ENCODE results near the gene ZNF536.

DNA sequence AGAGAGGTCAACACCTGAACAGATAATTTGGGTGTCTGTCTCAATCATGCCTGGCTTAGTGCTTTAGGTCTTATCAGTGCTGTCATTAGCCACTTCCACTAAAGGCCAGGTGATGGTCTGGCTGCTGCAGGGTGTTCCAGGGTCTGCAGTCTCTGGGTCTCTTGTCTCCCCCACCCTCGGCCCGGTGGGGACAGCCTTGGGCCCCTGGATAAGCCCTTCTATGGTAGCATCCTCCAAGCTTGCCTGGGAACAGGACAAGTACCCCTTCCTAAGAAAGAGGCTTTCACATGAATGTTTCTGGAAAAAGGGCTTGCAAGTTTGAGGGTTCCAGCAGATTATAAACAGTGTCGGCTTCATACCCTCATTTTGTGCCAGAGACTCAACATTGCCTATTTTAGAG, 29.3 kb upstream of the ZNF536 start:
- TF ChIP-seq, protein P1, sequence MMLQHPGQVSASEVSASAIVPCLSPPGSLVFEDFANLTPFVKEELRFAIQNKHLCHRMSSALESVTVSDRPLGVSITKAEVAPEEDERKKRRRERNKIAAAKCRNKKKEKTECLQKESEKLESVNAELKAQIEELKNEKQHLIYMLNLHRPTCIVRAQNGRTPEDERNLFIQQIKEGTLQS (IDR thresholded peaks at IDR 0.05; ENCODE audit: borderline replicate concordance, extremely low read depth, low read depth, low read length), result no peak
- TF ChIP-seq, protein P2, sequence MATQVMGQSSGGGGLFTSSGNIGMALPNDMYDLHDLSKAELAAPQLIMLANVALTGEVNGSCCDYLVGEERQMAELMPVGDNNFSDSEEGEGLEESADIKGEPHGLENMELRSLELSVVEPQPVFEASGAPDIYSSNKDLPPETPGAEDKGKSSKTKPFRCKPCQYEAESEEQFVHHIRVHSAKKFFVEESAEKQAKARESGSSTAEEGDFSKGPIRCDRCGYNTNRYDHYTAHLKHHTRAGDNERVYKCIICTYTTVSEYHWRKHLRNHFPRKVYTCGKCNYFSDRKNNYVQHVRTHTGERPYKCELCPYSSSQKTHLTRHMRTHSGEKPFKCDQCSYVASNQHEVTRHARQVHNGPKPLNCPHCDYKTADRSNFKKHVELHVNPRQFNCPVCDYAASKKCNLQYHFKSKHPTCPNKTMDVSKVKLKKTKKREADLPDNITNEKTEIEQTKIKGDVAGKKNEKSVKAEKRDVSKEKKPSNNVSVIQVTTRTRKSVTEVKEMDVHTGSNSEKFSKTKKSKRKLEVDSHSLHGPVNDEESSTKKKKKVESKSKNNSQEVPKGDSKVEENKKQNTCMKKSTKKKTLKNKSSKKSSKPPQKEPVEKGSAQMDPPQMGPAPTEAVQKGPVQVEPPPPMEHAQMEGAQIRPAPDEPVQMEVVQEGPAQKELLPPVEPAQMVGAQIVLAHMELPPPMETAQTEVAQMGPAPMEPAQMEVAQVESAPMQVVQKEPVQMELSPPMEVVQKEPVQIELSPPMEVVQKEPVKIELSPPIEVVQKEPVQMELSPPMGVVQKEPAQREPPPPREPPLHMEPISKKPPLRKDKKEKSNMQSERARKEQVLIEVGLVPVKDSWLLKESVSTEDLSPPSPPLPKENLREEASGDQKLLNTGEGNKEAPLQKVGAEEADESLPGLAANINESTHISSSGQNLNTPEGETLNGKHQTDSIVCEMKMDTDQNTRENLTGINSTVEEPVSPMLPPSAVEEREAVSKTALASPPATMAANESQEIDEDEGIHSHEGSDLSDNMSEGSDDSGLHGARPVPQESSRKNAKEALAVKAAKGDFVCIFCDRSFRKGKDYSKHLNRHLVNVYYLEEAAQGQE (IDR thresholded peaks at IDR 0.05; ENCODE audit: low read depth, low read length), result no peak
- TF ChIP-seq MYC (IDR thresholded peaks at IDR 0.05; ENCODE audit: insufficient read depth, insufficient read length, insufficient replicate concordance, low read length, severe bottlenecking) (no peak), SMC3 (IDR thresholded peaks at IDR 0.05; ENCODE audit: borderline replicate concordance, low read length) (no peak), EZH2 (IDR thresholded peaks at IDR 0.05; ENCODE audit: borderline replicate concordance, control insufficient read depth, low read depth, low read length) (no peak), EED (IDR thresholded peaks at IDR 0.05; ENCODE audit: low read depth) (no peak), POLR2A (IDR thresholded peaks at IDR 0.05; ENCODE audit: low read depth, low read length) (no peak), YY1 (IDR thresholded peaks at IDR 0.05; ENCODE audit: low read depth, low read length) (no peak), POLR2AphosphoS5 (IDR thresholded peaks at IDR 0.05; ENCODE audit: low read length) (no peak), KDM1A (IDR thresholded peaks at IDR 0.05; ENCODE audit: borderline replicate concordance) (no peak)
- TF ChIP-seq, protein P3, sequence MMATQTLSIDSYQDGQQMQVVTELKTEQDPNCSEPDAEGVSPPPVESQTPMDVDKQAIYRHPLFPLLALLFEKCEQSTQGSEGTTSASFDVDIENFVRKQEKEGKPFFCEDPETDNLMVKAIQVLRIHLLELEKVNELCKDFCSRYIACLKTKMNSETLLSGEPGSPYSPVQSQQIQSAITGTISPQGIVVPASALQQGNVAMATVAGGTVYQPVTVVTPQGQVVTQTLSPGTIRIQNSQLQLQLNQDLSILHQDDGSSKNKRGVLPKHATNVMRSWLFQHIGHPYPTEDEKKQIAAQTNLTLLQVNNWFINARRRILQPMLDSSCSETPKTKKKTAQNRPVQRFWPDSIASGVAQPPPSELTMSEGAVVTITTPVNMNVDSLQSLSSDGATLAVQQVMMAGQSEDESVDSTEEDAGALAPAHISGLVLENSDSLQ (IDR thresholded peaks at IDR 0.05), result no peak
- TF ChIP-seq, protein P4, sequence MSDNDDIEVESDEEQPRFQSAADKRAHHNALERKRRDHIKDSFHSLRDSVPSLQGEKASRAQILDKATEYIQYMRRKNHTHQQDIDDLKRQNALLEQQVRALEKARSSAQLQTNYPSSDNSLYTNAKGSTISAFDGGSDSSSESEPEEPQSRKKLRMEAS (IDR thresholded peaks at IDR 0.05; ENCODE audit: low read depth, low read length), result no peak
